DMS 273 (cell line): ENCODE data around the gene EPB41L4A.
"Not testable (repeated sequence)": the region's sequence is repeated elsewhere in the genome, so short reads cannot be mapped to it uniquely, and the experiment has no call there.

Experiments
- DNase-seq: peaks from one replicate; lab custom pipeline; 2025; ENCODE audit not compliant: unreplicated experiment; lab: John Stamatoyannopoulos, UW

The EPB41L4A gene, protein sequence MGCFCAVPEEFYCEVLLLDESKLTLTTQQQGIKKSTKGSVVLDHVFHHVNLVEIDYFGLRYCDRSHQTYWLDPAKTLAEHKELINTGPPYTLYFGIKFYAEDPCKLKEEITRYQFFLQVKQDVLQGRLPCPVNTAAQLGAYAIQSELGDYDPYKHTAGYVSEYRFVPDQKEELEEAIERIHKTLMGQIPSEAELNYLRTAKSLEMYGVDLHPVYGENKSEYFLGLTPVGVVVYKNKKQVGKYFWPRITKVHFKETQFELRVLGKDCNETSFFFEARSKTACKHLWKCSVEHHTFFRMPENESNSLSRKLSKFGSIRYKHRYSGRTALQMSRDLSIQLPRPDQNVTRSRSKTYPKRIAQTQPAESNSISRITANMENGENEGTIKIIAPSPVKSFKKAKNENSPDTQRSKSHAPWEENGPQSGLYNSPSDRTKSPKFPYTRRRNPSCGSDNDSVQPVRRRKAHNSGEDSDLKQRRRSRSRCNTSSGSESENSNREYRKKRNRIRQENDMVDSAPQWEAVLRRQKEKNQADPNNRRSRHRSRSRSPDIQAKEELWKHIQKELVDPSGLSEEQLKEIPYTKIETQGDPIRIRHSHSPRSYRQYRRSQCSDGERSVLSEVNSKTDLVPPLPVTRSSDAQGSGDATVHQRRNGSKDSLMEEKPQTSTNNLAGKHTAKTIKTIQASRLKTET

DNA sequence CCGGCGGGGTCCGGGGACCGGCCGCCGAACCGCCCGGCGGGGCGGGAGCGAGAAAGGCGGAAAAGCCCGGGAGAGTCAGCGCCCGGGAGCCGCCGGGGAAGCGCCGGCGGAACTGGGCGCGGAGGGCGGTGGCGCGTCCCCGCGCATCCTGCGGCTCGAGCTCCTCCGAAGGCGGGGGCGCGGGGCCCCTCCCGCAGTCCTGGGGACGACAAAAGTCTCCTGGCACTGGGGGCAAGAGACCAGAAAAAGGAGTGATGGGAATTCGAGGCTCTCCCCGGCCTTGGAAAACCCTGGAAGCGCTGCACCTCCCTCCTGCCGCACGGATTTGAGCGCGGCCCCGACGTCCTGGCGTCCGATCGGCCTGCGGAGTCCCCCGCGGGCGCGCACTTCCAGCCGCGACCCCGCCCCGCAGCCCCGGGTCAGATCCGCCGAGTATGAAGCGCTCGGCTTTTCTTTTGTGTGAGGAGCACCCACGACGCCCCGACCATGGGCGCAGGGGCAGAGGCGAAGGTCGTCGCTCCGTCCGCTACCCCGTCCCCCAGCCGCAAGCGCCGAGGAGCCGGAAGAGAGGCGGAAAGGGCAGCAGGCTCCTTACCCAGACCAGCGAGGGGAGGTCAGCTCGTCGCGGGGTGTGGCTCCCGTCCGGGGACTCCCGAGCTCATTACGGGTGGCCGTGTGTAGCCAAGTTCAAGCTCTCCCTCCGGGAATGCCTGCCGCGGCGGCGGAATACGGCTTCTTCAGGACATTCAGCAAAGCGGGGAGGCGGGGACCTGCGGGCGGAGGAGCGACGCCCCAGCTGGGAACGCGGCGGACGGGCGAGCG is at the start of gene EPB41L4A:
Gene EPB41L4A (minus strand): TSS at position 114 of the 822 bp plus-strand sequence. CDS start 238 bp downstream, outside the sequence.
- DNase-seq: peak; percentile 81

DNA sequence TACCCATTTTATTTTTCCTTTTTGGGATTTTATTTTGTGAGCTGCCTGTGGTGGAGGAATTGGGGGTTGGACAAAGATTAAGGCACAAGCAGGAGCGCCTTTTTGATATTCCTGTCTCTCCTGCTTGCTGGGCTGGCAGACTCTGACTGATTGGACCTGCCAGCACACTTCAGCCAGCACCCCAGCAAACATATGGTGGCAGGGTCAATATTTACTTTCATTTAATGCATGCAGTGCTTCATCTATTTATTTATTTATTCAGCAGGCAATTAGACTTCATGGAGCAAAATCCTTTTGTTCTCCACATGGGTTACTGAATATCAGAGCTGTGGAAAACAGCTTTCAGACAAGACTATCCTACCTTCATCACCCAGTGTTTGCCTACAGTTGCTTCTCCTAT is 48.4 kb upstream of the EPB41L4A start:
- DNase-seq: peak; percentile 39

- not testable (repeated sequence) for DNase-seq
These were observed 47.2 kb upstream of the EPB41L4A start for GRCh38 chr5:112466261-112466660.

- not testable (repeated sequence) for DNase-seq
These were observed 28.2 kb upstream of the EPB41L4A start for GRCh38 chr5:112447187-112447760.

DNA sequence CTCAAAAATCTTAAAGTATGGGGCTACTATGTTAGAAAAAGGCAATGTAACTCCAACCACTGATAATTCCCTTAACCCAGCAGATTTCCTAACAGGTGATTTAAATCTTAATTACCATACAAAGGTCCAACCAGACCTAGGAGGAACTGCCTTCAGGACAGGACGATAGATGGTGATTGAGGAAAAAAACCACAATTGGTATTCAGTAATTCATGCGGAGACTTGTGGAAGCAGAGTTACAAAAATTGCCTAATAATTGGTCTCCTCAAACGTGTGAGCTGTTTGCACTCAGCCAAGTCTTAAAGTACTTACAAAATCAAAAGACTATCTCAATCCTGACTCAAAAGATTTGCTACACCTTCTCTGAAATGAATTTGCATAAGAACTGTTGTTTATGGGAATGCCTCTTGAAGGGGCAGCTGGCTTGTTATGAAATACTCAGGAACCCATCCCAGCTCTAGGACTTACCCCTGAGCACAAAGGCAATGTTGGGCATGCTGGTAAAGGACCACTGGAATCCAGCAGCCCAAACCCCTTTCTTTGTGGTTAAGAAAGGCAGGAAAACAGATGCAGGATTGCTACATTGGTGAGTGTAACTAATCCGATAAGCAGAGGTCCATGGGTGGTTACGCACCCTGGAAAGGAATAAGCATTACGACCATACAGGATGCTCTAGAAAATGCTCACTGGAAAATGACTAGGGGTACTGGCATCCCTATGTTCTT is 26.7 kb upstream of the EPB41L4A start:
- DNase-seq: no peak

DNA sequence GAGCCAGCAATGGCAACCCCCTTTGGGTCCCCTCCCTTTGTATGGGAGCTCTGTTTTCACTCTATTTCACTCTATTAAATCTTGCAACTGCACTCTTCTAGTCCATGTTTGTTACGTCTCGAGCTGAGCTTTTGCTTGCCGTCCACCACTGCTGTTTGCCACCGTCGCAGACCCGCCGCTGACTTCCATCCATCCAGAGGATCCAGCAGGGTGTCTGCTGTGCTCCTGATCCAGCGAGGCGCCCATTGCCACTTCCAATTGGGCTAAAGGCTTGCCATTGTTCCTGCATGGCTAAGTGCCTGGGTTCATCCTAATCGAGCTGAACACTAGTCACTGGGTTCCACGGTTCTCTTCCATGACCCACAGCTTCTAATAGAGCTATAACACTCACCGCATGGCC is 24.9 kb upstream of the EPB41L4A start:
- DNase-seq: not testable (repeated sequence)

- no peak for DNase-seq
These were observed 21.0 kb upstream of the EPB41L4A start for GRCh38 chr5:112440031-112440430.

GRCh38 chr5:112436144-112436543 is 17.1 kb upstream of the EPB41L4A start:
- peak; percentile 17 for DNase-seq

DNA sequence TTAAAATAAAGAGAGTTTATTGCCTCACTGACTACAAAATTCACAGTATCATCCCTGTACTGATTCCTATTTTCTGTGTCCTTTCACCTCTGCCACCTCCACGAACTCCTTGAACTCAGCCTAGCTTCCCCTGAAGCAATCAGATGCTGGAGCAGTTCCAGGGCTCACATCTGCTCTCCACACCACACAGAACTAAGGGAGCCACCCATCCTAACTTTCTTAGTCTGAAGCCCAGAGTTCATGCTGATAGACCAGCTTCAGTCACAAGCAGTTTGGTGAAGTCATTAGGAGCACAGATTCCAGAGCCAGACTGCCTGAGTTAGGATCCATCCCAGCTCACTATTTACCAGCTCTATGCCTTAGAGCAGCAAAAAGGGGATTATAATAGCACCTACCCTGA is 15.6 kb upstream of the EPB41L4A start:
- DNase-seq: peak; percentile 77

DNA sequence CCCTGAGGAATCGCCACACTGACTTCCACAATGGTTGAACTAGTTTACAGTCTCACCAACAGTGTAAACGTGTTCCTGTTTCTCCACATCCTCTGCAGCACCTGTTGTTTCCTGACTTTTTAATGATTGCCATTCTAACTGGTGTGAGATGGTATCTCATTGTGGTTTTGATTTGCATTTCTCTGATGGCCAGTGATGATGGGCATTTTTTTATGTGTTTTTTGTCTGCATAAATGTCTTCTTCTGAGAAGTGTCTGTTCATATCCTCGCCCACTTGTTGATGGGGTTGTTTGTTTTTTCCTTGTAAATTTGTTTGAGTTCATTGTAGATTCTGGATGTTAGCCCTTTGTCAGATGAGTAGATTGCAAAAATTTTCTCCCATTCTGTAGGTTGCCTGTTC is 7.1 kb upstream of the EPB41L4A start:
- DNase-seq: not testable (repeated sequence)

DNA sequence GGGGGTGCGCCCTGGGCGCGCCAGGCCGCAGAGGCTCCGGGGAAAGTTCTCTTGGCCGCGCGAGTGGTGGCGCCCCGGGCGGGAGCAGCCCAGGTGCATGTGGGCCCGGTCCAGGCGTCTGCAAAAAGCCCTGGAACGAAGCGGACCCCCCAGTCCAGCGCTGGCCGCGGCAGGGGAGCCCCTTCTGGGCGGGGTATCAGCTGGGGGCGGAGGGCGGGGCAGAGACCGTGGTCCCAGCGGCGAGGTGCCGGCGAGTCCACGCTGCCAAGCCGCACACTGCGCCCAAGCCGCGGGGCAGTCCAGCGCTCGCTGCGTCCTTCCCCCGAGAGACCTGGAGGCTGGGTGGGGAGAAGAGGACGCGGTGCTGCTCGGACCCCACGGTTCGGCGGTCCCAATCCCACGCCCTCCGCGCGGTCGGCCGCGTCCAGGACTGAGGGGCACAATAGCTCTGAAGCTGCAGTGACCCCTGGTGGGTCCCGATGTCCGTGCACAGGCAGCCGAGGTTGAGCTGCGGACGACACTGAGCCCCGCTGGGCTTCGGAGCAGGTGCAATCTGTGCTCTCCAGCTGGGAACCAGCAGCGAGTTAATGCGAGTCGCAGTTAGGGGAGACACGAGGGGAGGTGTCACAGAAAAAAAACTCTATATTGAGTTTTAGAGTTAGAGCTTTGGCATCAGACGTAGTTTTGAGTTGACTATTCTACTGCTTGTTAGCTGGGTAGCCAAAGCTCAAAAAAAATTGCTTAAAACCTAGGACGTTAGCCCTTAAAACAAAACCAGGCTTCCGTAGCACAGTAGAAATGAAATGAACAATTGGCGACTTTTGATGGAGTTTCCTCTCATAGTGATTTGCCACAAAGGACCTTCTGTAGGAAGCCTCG is 1.1 kb upstream of the EPB41L4A start:
- DNase-seq: peak; percentile 93

DNA sequence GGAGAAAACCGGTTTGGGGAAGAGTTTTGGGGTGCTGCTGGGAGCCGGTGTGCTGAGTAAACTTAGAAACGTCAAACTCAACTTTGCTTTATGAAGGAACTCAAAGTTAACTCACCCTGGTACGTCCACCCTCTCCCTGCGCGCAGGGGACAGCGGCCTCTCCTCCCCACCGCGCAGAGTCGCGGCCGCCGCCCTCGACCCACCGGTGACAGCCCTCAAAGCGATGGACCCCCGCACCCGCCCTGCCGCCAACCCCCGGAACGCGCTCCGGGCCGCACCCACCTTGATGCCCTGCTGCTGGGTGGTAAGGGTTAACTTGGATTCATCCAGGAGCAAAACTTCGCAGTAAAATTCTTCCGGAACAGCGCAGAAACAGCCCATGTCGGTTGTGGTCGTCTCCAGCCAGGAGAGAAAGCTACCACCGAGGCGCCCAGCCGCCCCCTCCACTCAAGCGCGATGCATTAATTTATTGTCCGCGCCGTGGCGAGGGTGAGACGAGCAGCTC is 366 bp downstream of the EPB41L4A start:
- DNase-seq: no peak

- DNase-seq: peak; percentile 48
These were observed 982 bp downstream of the EPB41L4A start for GRCh38 chr5:112417931-112418658.

DNA sequence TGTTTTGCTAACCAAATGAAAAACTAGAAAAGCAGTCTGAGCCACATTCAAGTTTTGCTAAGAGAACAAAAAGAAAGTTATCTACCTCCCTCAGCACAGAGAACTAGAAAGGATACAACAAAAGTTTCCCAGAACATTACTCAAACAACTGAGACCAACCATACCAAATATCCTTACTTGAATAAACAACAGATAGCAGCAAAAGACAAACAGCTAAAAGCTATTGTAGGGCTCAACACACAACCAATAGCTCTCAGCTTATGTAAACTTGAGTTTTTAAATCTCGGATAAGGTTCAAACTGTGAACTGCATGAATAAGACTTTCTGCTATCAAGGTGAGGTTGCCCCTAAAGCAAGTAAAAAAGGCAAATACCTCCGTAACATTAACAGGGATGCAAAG is 3.5 kb downstream of the EPB41L4A start:
- DNase-seq: no peak

DNA sequence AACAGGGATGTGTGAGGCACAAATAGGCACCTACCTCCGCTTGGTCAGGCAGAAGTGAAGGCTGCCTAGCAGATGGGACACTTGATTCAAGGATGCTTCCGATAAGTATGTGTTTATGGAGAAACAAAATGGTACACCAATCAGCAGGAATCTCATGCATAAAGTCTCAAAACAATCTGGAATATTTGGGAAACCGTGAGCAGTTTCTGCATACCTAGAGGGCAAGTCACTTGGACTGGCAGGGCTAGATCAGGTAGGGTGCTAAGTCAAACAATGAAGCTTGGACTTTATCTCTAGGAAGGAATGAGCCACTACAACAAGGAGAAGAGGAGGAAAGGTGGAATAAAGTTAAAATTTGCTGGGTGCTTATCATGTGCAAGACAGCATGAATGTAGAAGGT is 5.5 kb downstream of the EPB41L4A start:
- DNase-seq: no peak

DNA sequence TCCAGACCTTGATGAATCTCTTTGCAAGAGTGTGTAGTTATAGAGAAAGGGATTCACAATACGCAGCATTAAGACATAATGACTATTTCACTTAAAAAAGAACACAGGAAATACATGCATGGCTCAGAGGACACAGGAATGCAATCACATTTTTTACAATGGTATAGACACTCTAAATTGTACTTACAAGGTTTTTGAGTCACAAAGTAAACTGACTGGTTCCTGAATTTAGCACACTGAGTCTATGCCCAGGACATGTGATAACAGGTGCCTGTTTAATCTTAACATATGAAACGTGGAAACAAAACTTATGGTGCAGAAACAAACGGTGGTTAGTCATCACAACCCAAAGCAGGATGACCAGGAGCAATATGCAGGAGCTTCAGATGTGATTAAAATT is 6.7 kb downstream of the EPB41L4A start:
- no peak for DNase-seq

GRCh38 chr5:112411903-112412302 is 7.2 kb downstream of the EPB41L4A start:
- DNase-seq: no peak

- no peak for DNase-seq
These were observed 11.4 kb downstream of the EPB41L4A start for GRCh38 chr5:112407666-112408065.

DNA sequence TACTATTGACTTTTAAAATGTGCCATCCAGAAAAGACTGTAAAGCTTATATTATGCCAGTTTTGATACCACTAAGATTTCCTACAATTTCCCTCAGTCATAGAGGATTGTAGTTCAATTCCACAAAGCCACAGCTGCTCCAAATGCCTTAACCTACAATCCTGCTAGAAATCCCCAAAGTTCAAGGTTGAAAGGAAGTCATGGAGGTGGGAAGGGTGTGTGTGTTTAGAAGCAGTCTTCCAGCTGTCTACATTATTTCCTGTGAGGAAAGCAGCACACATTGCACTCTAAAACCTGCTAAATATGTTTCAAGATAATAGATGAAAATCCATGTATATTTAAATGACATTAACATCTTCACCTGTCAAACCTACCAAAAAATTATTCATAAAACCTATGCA is 11.8 kb downstream of the EPB41L4A start:
- DNase-seq: no peak
